CD4-positive, CD25-positive, alpha-beta regulatory T cell (primary cell): ENCODE measurements around the gene KLF14. TPM values are rescaled to one million over a fixed set of nuclear protein-coding genes. Genes with fewer than 3 reads are reported as not detected.
"Not testable (repeated sequence)": the region's sequence is repeated elsewhere in the genome, so short reads cannot be mapped to it uniquely, and the experiment has no call there.

ENCODE experiments used
- ATAC-seq, 2 donors: fragments of 150-1000 bp; cut with Tn5 transposase; one replicate each; pipeline ENCODE4 v1.10.0; 2021; ENCODE audit warnings: low read depth in 2 of 2, moderate number of reproducible peaks in 2 of 2, moderate library complexity in 1 of 2
- DNase-seq, 3 donors: peaks; one replicate each; pipeline versions ENCODE4 v3.0.0 to v3.0.0-alpha.2; 2012 to 2022; ENCODE audit warnings: mixed read lengths in 1 of 3
- H3K27ac ChIP-seq: one replicate; pipeline ENCODE4 v1.7.0; 2013; ENCODE audit warnings: mild to moderate bottlenecking, low read length; ENCODE audit not compliant: insufficient read depth, poor library complexity, severe bottlenecking
- H3K27me3 ChIP-seq: one replicate; pipeline ENCODE4 v1.7.0; 2013; ENCODE audit warnings: low read length; ENCODE audit not compliant: control insufficient read depth, insufficient read depth
- H3K36me3 ChIP-seq: one replicate; pipeline ENCODE4 v1.7.0; 2013; ENCODE audit warnings: mild to moderate bottlenecking, low read length, moderate library complexity; ENCODE audit not compliant: control insufficient read depth, insufficient read depth
- H3K4me1 ChIP-seq: 2 replicates; pipeline ENCODE4 v1.7.0; 2013; ENCODE audit warnings: mild to moderate bottlenecking, low read length; ENCODE audit not compliant: insufficient read depth, control insufficient read depth, poor library complexity, severe bottlenecking
- H3K4me3 ChIP-seq: one replicate; pipeline ENCODE4 v1.7.0; 2013; ENCODE audit warnings: low read depth, mild to moderate bottlenecking, low read length, moderate library complexity
- H3K9me3 ChIP-seq, 2 experiments: 1 replicate in 1 of 2; 2 replicates in 1 of 2; pipeline ENCODE4 v1.7.0; 2013; ENCODE audit warnings: low read length in 2 of 2, mild to moderate bottlenecking in 1 of 2, moderate library complexity in 1 of 2; ENCODE audit not compliant: control insufficient read depth in 2 of 2
- H3K27ac Mint-ChIP-seq, 3 donors: one replicate each; pipeline ENCODE4 v1.8.0; 2020 to 2022; ENCODE audit warnings: mild to moderate bottlenecking in 3 of 3, mixed read lengths in 3 of 3, moderate library complexity in 2 of 3
- H3K27me3 Mint-ChIP-seq: one replicate; pipeline ENCODE4 v1.8.0; 2022; ENCODE audit warnings: mild to moderate bottlenecking, mixed read lengths
- H3K36me3 Mint-ChIP-seq: one replicate; pipeline ENCODE4 v1.8.0; 2020; ENCODE audit warnings: mixed read lengths
- H3K4me1 Mint-ChIP-seq, 4 donors: one replicate each; pipeline ENCODE4 v1.8.0; 2020 to 2022; ENCODE audit warnings: mixed read lengths in 4 of 4, mild to moderate bottlenecking in 1 of 4
- H3K4me3 Mint-ChIP-seq, 4 donors: one replicate each; pipeline ENCODE4 v1.8.0; 2020 to 2022; ENCODE audit warnings: mild to moderate bottlenecking in 4 of 4, mixed read lengths in 4 of 4, moderate library complexity in 3 of 4
- H3K9me3 Mint-ChIP-seq, 7 donors: one replicate each; pipeline ENCODE4 v1.8.0; 2020 to 2022; ENCODE audit warnings: mixed read lengths in 7 of 7, mild to moderate bottlenecking in 3 of 7, moderate library complexity in 2 of 7
- polyA plus RNA-seq, 4 donors: library from polyadenylated mRNA; unstranded; fragments of 300-500 nt; fragmentation: Illumina TruSeq; gene quantifications; one replicate each; pipeline ENCODE4 v1.2.3, GENCODE V29; 2021
- total RNA-seq: library from RNA; stranded (reverse); gene quantifications from one replicate; pipeline ENCODE4 v1.2.3, GENCODE V29; 2022

The KLF14 gene
- total and polyA plus RNA-seq, 5 donors from 2014 or later, result not detected

DNA sequence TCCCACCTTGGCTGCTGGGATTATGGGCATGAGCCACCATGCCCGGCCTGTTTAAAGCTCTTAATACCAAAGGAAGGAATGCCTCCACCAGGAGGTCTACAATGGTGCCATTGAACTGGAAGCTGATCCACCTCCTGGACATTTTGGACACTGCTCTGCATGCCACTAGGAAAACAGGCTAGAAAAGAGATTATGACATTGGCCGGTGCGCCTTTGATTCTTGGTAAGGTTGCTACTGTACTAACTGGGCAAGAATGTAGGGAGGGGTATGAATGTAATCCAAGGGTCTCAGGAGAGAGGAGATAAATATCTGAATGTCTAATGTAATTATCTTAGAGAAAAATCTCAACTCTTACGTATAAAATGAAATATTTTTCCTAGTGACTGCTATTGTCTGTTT is 26.0 kb downstream of the KLF14 start:
- no peak for ATAC-seq
- H3K4me3 ChIP-seq, result no peak overlapping the region
- no peak overlapping the region for H3K27ac ChIP-seq
- H3K27ac Mint-ChIP-seq, result no peak overlapping the region
- peaks cover 17% of the 10 kb centered on the region for H3K27me3 Mint-ChIP-seq
- H3K9me3 Mint-ChIP-seq, result peaks cover 0 to 12% (median 5%) of the 10 kb centered on the region in 7 donors
- H3K4me3 Mint-ChIP-seq, result no peak overlapping the region
- no peaks in the 10 kb centered on the region for H3K4me1 ChIP-seq
- no peaks in the 10 kb centered on the region for H3K4me1 Mint-ChIP-seq
- H3K36me3 ChIP-seq, result no peaks in the 10 kb centered on the region
- H3K9me3 ChIP-seq, result no peaks in the 10 kb centered on the region
- no peaks in the 10 kb centered on the region for H3K36me3 Mint-ChIP-seq
- peaks cover 5% of the 10 kb centered on the region for H3K27me3 ChIP-seq
- DNase-seq, result no peak

DNA sequence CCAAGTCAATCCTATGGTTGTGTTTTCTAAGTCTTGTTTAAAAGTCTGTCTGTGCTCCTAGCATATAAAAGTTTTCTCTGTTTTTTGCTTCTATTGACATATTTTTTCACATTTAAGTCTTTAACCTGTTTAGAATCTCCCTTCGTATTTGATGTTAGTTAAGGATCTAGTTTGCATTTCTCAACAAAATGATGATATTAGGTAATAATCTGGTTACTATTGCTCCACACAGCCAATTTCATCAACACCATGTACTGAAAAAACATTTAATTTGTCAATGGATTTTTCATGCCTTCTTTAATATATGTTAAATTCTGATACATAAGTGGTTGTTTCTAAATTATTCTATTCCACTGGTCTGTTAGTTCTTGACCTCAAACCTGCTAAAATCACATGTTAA is 30.2 kb downstream of the KLF14 start:
- peaks cover 2% of the 10 kb centered on the region for H3K27me3 ChIP-seq
- no peaks in the 10 kb centered on the region for H3K36me3 Mint-ChIP-seq
- H3K4me1 Mint-ChIP-seq, result no peaks in the 10 kb centered on the region
- no peaks in the 10 kb centered on the region for H3K36me3 ChIP-seq
- no peak overlapping the region for H3K27ac ChIP-seq
- no peak overlapping the region for H3K27ac Mint-ChIP-seq
- ATAC-seq (no peak), DNase-seq (no peak)
- no peaks in the 10 kb centered on the region for H3K4me1 ChIP-seq
- no peak overlapping the region for H3K4me3 Mint-ChIP-seq
- H3K4me3 ChIP-seq, result no peak overlapping the region
- peaks cover 5% of the 10 kb centered on the region for H3K27me3 Mint-ChIP-seq
- peaks cover 0 to 12% (median 5%) of the 10 kb centered on the region in 7 donors for H3K9me3 Mint-ChIP-seq
- no peaks in the 10 kb centered on the region for H3K9me3 ChIP-seq

DNA sequence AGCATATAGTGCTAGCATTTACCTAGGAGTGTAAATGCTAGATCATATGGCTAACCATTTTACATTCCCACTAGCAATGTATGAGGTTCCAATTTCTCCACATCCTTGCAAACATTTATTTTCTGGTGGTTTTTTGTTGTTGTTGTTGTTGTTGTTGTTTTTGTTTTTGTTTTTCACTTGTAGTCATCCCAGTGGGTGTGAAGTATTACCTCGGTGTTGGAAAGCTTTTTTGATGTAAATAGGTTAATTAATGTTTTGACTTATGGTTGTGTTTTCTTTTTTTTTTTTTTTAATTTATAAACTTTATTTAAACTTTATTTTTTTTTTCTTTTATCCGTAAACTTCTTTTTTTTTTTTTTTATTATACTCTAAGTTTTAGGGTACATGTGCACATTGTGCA is 32.4 kb downstream of the KLF14 start:
- no peak for ATAC-seq

DNA sequence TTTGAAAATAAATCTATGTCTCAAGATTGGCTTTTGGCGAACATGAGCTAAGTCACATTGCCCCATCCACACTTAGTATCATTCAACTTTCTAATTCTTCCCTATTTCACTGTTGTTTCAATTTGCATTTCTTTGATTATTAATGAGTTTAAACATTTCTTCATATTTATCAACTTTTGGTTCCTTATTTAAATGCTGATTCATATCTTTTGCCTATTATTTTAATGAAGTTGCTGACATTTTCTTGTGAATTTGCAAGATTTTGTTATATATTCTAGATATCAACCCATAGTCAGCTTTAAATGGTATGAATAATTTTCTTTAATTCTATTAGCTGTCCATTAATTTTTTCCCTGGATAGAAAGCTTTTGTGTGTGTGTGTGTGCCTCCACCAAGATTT is 33.2 kb downstream of the KLF14 start:
- H3K27me3 ChIP-seq, result peaks cover 2% of the 10 kb centered on the region
- Mint-ChIP-seq H3K36me3 (no peaks in the 10 kb centered on the region), H3K27ac (no peak overlapping the region), H3K4me3 (no peak overlapping the region), H3K27me3 (no peaks in the 10 kb centered on the region), H3K4me1 (no peaks in the 10 kb centered on the region), H3K9me3 (peaks cover 0 to 5% (median 0%) of the 10 kb centered on the region in 7 donors)
- no peak overlapping the region for H3K27ac ChIP-seq
- no peak overlapping the region for H3K4me3 ChIP-seq
- no peaks in the 10 kb centered on the region for H3K36me3 ChIP-seq
- no peaks in the 10 kb centered on the region for H3K4me1 ChIP-seq
- no peak for ATAC-seq
- DNase-seq, result no peak
- H3K9me3 ChIP-seq, result no peaks in the 10 kb centered on the region

More for the DNA sequence above, 32.4 kb downstream of the KLF14 start:
- H3K4me1 ChIP-seq, result no peaks in the 10 kb centered on the region
- DNase-seq, result no peak
- no peaks in the 10 kb centered on the region for H3K9me3 ChIP-seq
- no peak overlapping the region for H3K27ac ChIP-seq
- H3K27me3 ChIP-seq, result peaks cover 2% of the 10 kb centered on the region
- Mint-ChIP-seq H3K4me3 (no peak overlapping the region), H3K27ac (no peak overlapping the region), H3K27me3 (peaks cover 5% of the 10 kb centered on the region), H3K4me1 (no peaks in the 10 kb centered on the region), H3K9me3 (peaks cover 0 to 7% (median 2%) of the 10 kb centered on the region in 7 donors), H3K36me3 (no peaks in the 10 kb centered on the region)
- H3K36me3 ChIP-seq, result no peaks in the 10 kb centered on the region
- H3K4me3 ChIP-seq, result no peak overlapping the region

DNA sequence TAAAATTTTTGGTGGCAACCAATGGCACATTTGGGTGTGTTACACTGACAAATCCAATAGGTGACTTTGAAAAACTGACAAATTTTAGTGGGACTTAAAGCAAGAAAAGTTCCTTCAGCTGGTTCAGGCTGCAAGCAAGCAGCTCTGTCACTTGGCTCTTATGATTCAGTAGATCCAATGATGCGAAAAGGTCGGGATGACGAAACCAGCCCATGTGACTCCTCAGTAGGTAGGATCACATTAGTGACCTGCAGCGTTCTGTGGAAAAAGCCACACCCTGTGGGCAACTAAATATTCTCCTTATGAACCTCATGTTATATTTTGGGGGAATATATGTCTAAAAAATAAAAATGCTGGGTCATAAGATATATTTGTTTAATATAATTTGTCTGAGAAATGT is 34.3 kb downstream of the KLF14 start:
- H3K36me3 ChIP-seq, result no peaks in the 10 kb centered on the region
- H3K27ac ChIP-seq, result no peak overlapping the region
- no peak overlapping the region for H3K4me3 ChIP-seq
- Mint-ChIP-seq H3K36me3 (no peaks in the 10 kb centered on the region), H3K4me1 (no peaks in the 10 kb centered on the region), H3K9me3 (peaks cover 0 to 6% (median 0%) of the 10 kb centered on the region in 7 donors), H3K27me3 (peaks cover 8% of the 10 kb centered on the region), H3K4me3 (no peak overlapping the region), H3K27ac (no peak overlapping the region)
- ATAC-seq (no peak), DNase-seq (no peak)
- no peaks in the 10 kb centered on the region for H3K9me3 ChIP-seq
- H3K4me1 ChIP-seq, result no peaks in the 10 kb centered on the region
- H3K27me3 ChIP-seq, result peaks cover 2% of the 10 kb centered on the region

DNA sequence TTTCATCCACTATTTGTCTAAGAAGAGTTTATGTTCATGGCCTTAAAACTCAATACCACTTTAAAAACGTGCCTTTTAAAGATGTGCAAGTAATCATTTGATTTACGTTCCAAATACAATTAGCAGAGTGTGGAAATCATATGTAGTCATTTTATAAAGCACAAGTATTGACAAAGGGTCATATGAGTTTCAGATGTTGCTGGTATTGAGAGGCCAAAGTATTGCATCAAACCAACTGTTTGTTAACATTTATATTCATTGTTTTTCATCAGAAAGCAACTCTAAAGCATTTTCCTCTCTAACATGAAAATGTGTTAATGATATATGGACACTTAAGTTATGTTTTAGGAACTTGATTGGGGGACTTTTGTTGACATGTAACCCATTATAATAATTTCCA is 36.2 kb downstream of the KLF14 start:
- Histone ChIP-seq H3K27ac (no peak overlapping the region), H3K27me3 (no peaks in the 10 kb centered on the region), H3K36me3 (no peaks in the 10 kb centered on the region), H3K4me3 (no peak overlapping the region), H3K9me3 (no peaks in the 10 kb centered on the region), H3K4me1 (no peaks in the 10 kb centered on the region)
- no peak for ATAC-seq
- Mint-ChIP-seq H3K27ac (no peak overlapping the region), H3K4me1 (no peaks in the 10 kb centered on the region), H3K4me3 (no peak overlapping the region), H3K36me3 (no peaks in the 10 kb centered on the region), H3K9me3 (peaks cover 0 to 7% (median 0%) of the 10 kb centered on the region in 7 donors), H3K27me3 (peaks cover 8% of the 10 kb centered on the region)
- DNase-seq, result no peak

DNA sequence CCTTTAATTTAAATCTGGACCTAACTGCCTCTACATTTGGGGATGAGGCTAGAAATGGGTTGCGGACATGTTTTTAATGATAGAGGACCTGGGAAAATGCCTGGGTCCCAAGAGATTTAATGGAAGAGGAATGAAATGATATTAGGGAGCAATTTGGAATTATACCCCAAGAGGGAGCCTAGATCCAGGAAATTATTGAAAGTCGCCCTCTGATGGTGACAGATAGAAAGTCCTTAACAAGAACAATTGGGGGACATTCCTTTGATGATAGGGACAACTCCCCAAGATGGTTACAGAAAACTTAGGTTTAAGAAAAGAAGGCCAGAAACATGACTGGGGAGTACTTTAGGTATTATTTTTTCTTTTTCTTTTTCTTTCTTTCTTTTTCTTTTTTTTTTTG is 38.2 kb downstream of the KLF14 start:
- no peak overlapping the region for H3K4me3 Mint-ChIP-seq
- H3K27me3 Mint-ChIP-seq, result peaks cover 8% of the 10 kb centered on the region
- H3K4me1 Mint-ChIP-seq, result no peaks in the 10 kb centered on the region
- H3K4me3 ChIP-seq, result no peak overlapping the region
- no peak overlapping the region for H3K27ac ChIP-seq
- no peaks in the 10 kb centered on the region for H3K4me1 ChIP-seq
- peaks cover 3 to 7% of the 10 kb centered on the region in 2 experiments for H3K9me3 ChIP-seq
- no peak for ATAC-seq
- DNase-seq, result peak in 1 of 3 donors; percentile 9
- no peaks in the 10 kb centered on the region for H3K36me3 ChIP-seq
- H3K9me3 Mint-ChIP-seq, result peaks cover 0 to 15% (median 8%) of the 10 kb centered on the region in 7 donors
- no peak overlapping the region for H3K27ac Mint-ChIP-seq
- H3K36me3 Mint-ChIP-seq, result no peaks in the 10 kb centered on the region
- H3K27me3 ChIP-seq, result no peaks in the 10 kb centered on the region

DNA sequence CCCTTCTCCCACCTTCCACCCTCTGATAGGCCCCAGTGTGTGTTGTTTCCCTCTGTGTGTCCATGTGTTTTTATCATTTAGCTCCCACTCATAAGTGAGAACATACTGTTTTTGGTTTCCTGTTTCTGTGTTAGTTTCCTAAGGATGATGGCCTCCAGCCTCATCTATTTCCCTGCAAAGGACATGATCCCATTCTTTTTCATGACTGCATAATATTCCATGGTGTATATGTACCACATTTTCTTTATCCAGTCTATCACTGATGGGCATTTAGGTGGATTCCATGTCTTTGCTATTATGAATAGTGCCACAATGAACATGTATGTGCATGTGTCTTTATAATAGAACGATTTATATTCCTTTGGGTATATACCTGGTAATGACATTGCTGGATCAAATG is 41.6 kb downstream of the KLF14 start:
- H3K27me3 ChIP-seq, H3K4me3 ChIP-seq, DNase-seq, ATAC-seq, H3K36me3 ChIP-seq, H3K27me3 Mint-ChIP-seq, H3K27ac Mint-ChIP-seq, H3K36me3 Mint-ChIP-seq, H3K4me3 Mint-ChIP-seq, H3K4me1 Mint-ChIP-seq, H3K4me1 ChIP-seq, H3K27ac ChIP-seq: not testable (repeated sequence)
- peaks cover 0 to 18% (median 7%) of the 10 kb centered on the region in 7 donors for H3K9me3 Mint-ChIP-seq
- H3K9me3 ChIP-seq, result peaks cover 24 to 35% of the 10 kb centered on the region in 2 experiments
